IPS-20b (cell line): Measurements from ENCODE around the gene PROB1.

Experiments
- H3K27ac ChIP-seq: one replicate; pipeline ENCODE4 v1.5.1; 2013; ENCODE audit warnings: low read length
- H3K27me3 ChIP-seq: 2 replicates; pipeline ENCODE4 v1.6.1; 2013; ENCODE audit warnings: mild to moderate bottlenecking, low read length, inconsistent platforms; ENCODE audit not compliant: insufficient read depth
- H3K36me3 ChIP-seq: 2 replicates; pipeline ENCODE4 v1.6.1; 2013; ENCODE audit warnings: low read depth, mild to moderate bottlenecking, inconsistent platforms, low read length, moderate library complexity; ENCODE audit not compliant: insufficient read depth
- H3K4me1 ChIP-seq: 2 replicates; pipeline ENCODE4 v1.6.1; 2013; ENCODE audit warnings: mild to moderate bottlenecking, control low read depth, inconsistent platforms, low read length, moderate library complexity; ENCODE audit not compliant: insufficient read depth
- H3K4me3 ChIP-seq: 2 replicates; pipeline ENCODE4 v1.5.1; 2013; ENCODE audit warnings: mild to moderate bottlenecking, low read length, inconsistent platforms
- H3K9ac ChIP-seq: 2 replicates; pipeline ENCODE4 v1.6.1; 2013; ENCODE audit warnings: low read depth, mild to moderate bottlenecking, inconsistent platforms, low read length, moderate library complexity
- H3K9me3 ChIP-seq: 2 replicates; pipeline ENCODE4 v1.6.1; 2013; ENCODE audit warnings: mild to moderate bottlenecking, low read depth, low read length, inconsistent platforms; ENCODE audit not compliant: insufficient read depth

PROB1 gene

DNA sequence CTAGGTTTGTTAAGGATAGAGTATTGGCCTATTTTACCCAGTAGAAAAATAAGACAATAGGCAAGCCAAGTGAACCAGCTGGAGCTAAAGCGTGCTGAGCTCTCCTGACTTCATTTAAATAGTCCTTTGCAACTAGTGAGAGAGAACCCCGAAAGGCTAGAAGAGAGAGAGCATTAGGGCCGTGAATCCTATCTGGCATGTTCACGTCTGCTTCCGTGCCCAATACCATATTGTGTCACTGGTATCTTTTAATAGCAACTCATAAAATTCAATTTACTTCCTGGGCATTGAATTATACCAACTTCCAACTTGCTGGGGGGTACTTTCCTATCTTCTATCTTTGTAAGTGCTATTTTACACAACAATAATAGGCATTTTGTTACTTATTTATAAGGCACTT, 30.6 kb upstream of the PROB1 start:
- no peak overlapping the region for H3K9ac ChIP-seq
- H3K4me3 ChIP-seq: no peak overlapping the region
- H3K4me1 ChIP-seq: no peaks in the 10 kb centered on the region
- peaks cover 76% of the 10 kb centered on the region for H3K36me3 ChIP-seq
- no peak overlapping the region for H3K27ac ChIP-seq
- no peaks in the 10 kb centered on the region for H3K9me3 ChIP-seq
- no peaks in the 10 kb centered on the region for H3K27me3 ChIP-seq

DNA sequence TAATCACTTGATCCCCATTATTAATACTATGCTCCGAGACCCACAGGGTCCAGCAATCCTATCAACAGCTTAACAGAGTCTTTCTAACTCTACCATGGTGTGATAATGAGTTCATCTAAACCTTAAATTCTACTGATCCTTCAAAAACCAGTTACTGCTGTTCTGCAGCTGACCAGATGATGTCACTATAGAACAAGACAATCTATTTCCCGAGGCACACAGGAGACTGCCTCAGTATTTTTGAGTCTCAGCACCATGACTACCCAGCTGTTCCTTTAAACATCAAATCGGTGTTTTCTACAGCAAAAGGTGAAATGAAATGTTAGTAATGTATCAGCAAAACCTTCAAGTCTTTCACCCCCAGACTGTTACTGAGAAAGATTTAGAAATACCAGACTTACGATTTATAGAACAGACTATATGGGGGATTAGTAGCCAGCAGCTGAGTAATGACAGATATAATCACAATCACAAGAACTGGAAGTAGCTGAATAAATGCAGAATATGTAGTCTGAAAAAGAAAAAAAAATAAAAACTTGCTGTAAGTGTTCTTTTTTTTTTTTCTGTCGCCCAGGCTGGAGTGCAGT, 27.5 kb upstream of the PROB1 start:
- peaks cover 74% of the 10 kb centered on the region for H3K36me3 ChIP-seq
- H3K9me3 ChIP-seq: no peaks in the 10 kb centered on the region
- no peaks in the 10 kb centered on the region for H3K27me3 ChIP-seq
- H3K4me3 ChIP-seq: no peak overlapping the region
- H3K9ac ChIP-seq: no peak overlapping the region
- no peak overlapping the region for H3K27ac ChIP-seq
- peaks cover 8% of the 10 kb centered on the region; the same call in 1 of the 2 replicates for H3K4me1 ChIP-seq

DNA sequence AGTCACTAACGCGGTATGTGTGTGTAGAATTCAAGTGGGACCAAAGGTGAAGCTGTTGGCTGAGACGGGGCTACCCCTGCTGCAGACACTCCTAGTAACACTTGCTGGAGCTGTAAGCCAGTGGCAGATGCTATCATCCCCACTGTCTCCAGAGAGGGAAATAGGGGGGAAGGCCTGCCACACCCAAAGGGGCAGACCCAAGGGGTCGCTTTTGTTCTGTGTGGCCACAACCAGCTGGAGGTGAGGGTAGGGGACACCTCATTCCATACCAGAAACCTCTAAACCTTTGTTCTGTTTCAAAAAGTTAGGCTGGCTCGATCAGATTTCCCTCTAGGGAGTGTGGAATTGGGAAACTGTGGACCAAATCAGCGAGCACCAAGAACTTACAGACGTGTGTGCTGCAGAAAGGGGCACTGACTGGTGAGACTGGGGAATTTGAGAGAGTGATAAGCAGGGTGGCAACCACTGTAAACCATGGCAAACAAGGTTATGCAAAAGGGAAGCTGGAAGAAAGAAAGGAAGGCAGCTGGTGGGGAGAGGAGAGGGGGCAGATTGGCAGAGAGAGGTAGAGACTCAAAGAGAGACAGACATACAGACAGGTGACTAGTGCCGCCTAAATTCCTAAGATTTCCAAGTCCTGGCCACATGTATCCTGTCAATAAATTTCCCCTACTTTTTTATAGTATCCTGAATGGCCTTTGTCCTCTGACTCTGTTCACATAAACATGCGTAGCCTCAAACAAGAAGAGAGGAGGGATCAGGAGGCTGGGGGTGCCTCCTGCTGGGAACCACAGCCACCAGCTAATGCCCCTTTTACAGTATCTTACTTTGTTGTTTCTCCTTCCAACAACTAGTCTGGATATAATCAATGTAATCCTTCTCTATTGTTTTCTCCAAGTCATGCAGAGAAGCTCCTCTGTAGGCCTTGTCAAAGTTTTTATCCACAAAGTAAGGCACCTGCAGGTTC, 24.6 kb upstream of the PROB1 start:
- peaks cover 8% of the 10 kb centered on the region; the same call in 1 of the 2 replicates for H3K4me1 ChIP-seq
- no peak overlapping the region for H3K9ac ChIP-seq
- H3K36me3 ChIP-seq: peaks cover 60% of the 10 kb centered on the region
- no peak overlapping the region for H3K27ac ChIP-seq
- H3K9me3 ChIP-seq: no peaks in the 10 kb centered on the region
- no peaks in the 10 kb centered on the region for H3K27me3 ChIP-seq
- H3K4me3 ChIP-seq: no peak overlapping the region

DNA sequence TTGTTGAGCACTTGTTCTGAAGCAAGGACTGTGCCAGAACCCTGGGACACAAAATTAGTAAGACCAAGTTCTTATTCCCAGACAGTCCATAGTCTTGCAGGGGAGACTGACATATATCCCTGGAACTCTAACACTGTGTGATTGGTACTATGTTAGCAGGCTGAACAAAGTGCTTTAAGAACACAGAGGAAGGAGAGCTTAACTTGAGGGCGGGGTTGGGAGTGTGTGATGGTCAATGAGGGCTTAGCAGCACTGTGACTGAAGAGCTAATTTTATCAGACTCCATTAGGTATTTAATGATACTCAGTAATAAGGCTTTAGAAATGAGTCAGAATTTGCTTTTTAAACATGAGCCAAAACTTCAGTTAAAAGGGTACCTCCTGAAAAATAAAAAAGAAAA, 23.9 kb upstream of the PROB1 start:
- H3K4me3 ChIP-seq: no peak overlapping the region
- no peaks in the 10 kb centered on the region for H3K27me3 ChIP-seq
- H3K36me3 ChIP-seq: peaks cover 61% of the 10 kb centered on the region
- no peaks in the 10 kb centered on the region for H3K9me3 ChIP-seq
- H3K9ac ChIP-seq: no peak overlapping the region
- H3K27ac ChIP-seq: no peak overlapping the region
- peaks cover 8% of the 10 kb centered on the region; the same call in 1 of the 2 replicates for H3K4me1 ChIP-seq

DNA sequence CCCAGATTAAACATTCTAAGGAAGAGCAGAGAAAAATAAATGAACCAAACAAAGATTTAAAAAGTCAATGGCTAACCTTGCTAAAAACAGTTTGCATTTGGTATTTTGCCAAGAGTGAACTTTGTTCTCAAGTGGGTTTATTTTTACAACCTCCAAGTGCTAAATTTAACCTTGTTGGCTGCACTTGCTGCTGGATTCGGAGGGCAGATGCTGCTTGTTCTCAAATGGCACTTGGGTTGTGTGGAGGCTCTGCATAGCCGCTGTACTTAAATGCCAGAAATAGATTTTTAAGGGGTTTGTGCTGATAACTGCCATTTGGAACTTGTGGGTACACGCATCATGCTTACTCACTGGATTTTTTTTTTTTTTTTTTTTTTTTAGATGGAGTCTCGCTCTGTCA, 22.3 kb upstream of the PROB1 start:
- H3K36me3 ChIP-seq: peaks cover 64% of the 10 kb centered on the region
- H3K4me1 ChIP-seq: peaks cover 8% of the 10 kb centered on the region; the same call in 1 of the 2 replicates

DNA sequence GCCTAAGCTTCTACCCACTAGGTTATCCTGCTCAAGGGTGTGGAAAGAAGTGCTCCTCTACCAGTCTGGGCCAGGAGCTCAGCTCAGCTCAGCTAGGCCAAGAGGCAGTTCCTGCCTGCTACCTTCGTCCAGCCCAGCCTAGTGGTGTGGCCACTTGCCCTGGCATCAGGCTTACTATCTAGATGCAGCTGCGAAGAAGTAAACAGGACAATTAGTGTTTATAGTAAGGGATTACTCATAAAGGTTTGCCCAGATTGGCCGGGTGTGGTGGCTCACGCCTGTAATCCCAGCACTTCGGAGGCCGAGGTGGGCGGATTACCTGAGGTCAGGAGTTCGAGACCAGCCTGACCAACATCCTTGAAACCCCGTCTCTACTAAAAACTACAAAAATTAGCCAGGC, 21.7 kb upstream of the PROB1 start:
- no peak overlapping the region for H3K27ac ChIP-seq
- H3K9me3 ChIP-seq: no peaks in the 10 kb centered on the region
- peaks cover 63% of the 10 kb centered on the region for H3K36me3 ChIP-seq
- H3K27me3 ChIP-seq: no peaks in the 10 kb centered on the region
- peaks cover 8% of the 10 kb centered on the region; the same call in 1 of the 2 replicates for H3K4me1 ChIP-seq
- H3K9ac ChIP-seq: no peak overlapping the region
- H3K4me3 ChIP-seq: no peak overlapping the region

More for the DNA sequence above, 22.3 kb upstream of the PROB1 start:
- Histone ChIP-seq H3K9me3 (no peaks in the 10 kb centered on the region), H3K27me3 (no peaks in the 10 kb centered on the region), H3K4me3 (no peak overlapping the region), H3K27ac (no peak overlapping the region), H3K9ac (no peak overlapping the region)

DNA sequence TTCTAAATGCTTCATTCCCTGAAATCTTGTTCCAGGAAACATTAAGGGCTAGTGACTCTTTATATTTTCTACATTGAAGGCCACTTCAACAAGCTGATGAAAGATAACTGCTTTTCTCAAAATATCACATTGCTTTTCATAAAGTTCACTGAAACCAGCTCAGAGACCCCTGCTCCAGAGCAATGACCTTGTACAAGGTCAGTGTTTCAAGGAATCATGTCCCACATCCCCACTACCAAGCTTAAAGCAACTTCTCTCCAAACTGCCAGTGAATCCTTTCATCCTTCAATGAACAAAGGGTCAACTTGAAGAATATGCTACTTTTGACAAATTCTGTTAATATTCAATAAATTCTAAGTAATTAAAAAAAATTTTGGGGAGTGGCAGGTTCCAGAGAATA, 21.0 kb upstream of the PROB1 start:
- no peak overlapping the region for H3K9ac ChIP-seq
- no peak overlapping the region for H3K27ac ChIP-seq
- peaks cover 8% of the 10 kb centered on the region; the same call in 1 of the 2 replicates for H3K4me1 ChIP-seq

DNA sequence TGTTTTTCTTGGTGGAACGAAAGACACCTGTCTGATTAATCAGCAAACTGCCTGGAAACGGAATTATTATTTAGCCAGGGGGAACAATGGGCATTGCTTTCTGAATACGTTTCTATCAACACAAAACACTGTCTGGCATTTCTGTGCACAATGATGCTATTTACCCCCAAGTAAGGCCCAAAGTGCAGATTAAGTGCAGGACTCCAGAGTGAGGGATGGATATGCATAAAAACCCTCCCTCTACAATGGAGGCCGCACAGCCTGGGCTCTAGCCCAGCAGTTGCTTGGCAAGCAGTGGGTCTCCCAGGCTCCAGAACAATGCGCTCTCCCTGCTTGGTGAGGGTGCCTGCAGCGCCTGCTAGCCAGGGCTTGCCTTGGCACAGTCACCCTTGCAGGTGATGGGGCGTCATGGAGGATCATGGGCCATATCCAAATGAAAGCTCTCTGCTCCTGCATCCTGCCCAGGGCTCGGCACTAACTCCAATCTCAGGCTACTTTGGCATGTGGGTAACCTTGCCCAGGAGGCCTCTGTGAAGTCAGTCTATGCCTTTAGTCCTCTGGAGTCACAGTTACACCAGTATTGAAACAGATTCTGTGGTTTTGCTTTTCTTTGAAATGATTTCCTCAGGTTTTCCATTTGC, 20.4 kb upstream of the PROB1 start:
- H3K27ac ChIP-seq: no peak overlapping the region
- H3K9me3 ChIP-seq: no peaks in the 10 kb centered on the region
- H3K36me3 ChIP-seq: peaks cover 50% of the 10 kb centered on the region
- H3K4me3 ChIP-seq: no peak overlapping the region
- H3K9ac ChIP-seq: no peak overlapping the region
- H3K4me1 ChIP-seq: peaks cover 8% of the 10 kb centered on the region; the same call in 1 of the 2 replicates
- H3K27me3 ChIP-seq: no peaks in the 10 kb centered on the region

More for the DNA sequence above, 21.0 kb upstream of the PROB1 start:
- Histone ChIP-seq H3K36me3 (peaks cover 55% of the 10 kb centered on the region), H3K4me3 (no peak overlapping the region), H3K9me3 (no peaks in the 10 kb centered on the region), H3K27me3 (no peaks in the 10 kb centered on the region)

DNA sequence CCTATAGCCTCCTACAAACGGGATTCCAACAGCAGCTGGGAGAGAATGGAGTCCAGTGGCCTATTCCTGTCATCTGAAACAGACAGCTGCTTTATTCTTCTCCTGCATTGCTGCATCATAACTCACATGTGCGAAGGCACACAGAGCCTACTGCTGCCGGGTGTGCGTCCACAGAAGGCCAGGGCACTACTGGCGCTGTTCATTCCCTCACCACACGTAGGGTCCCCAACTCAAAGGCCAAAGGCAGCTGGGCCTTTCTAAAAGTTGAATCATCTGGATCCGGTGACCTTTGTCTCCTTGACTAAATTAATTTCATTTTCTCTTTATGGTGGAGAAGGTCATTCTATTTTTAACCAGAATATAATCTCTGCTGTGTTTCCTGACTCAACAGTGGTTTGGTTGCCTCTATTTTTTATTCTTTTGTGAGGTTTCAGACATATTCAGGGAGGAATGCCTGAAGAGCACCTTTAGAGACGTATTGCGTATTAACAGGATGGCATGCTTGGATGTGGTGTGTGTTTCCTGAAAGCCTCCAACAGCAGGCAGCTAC, 19.8 kb upstream of the PROB1 start:
- H3K9me3 ChIP-seq: no peaks in the 10 kb centered on the region
- H3K4me1 ChIP-seq: peaks cover 5% of the 10 kb centered on the region; the same call in 1 of the 2 replicates
- no peak overlapping the region for H3K27ac ChIP-seq
- no peak overlapping the region for H3K9ac ChIP-seq
- no peak overlapping the region for H3K4me3 ChIP-seq
- no peaks in the 10 kb centered on the region for H3K27me3 ChIP-seq
- peaks cover 45% of the 10 kb centered on the region for H3K36me3 ChIP-seq

DNA sequence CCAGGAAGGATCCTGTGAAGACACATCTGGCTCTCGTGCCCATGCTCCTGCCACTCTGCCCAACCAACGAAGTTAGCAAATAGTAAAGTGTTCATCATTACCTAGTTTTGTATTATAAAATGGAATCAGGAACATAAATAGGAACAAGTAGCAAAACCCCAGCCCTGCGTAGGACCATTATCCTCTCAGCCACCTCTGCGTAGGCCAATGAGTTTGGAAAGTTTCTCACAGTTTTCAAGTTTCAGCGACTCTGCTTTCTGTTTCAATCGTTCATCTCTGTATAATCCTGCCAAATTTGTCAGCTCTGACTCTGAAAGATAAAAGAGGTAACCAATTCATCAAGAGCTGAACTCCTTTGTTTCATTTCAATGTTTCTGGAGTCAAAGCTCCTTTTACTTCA, 19.1 kb upstream of the PROB1 start:
- H3K4me1 ChIP-seq: no peaks in the 10 kb centered on the region; the same call in 1 of the 2 replicates
- H3K9ac ChIP-seq: no peak overlapping the region
- no peaks in the 10 kb centered on the region for H3K9me3 ChIP-seq
- no peak overlapping the region for H3K4me3 ChIP-seq
- peaks cover 39% of the 10 kb centered on the region for H3K36me3 ChIP-seq
- H3K27ac ChIP-seq: no peak overlapping the region
- no peaks in the 10 kb centered on the region for H3K27me3 ChIP-seq

DNA sequence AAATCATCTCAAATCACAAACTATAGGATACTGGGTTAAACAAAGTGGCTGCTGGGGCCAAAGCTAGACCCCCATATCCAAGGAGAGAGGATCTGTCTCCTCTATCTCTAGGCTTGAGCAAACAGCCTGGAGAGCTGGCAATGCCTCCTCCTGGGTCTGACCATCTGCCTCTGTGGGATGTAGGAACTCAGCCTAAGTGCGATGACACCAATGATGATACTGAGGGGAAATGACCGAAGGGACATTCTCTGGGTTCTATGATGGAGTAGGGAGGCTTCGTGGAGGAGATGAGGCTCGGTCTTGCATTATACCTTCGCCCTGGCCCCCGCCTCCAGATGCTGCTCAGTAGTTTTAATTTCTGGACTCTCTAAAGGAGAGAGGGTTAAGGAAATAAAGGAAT, 18.2 kb upstream of the PROB1 start:
- Histone ChIP-seq H3K9ac (no peak overlapping the region), H3K36me3 (peaks cover 31% of the 10 kb centered on the region), H3K4me1 (no peaks in the 10 kb centered on the region), H3K9me3 (no peaks in the 10 kb centered on the region), H3K27me3 (no peaks in the 10 kb centered on the region), H3K27ac (no peak overlapping the region), H3K4me3 (no peak overlapping the region)
